Umbilical cord (tissue), 2 donors: ENCODE measurements around the gene WDR70. TPM values are rescaled to one million over a fixed set of nuclear protein-coding genes. Genes with fewer than 3 reads are reported as not detected.

Experiments
- DNase-seq: peaks from one replicate; pipeline ENCODE4 v3.0.0-alpha.2; 2015; ENCODE audit warnings: low spot score
- total RNA-seq: library from RNA; depleted of rRNA; stranded (reverse); fragments of >200 nt; gene quantifications from one replicate; pipeline ENCODE4 v1.2.3, GENCODE V29; 2014; ENCODE audit warnings: low replicate concordance; ENCODE audit not compliant: insufficient read depth

WDR70 gene
- total RNA-seq, 1 donor from 2014 or later: 17.3 TPM

DNA sequence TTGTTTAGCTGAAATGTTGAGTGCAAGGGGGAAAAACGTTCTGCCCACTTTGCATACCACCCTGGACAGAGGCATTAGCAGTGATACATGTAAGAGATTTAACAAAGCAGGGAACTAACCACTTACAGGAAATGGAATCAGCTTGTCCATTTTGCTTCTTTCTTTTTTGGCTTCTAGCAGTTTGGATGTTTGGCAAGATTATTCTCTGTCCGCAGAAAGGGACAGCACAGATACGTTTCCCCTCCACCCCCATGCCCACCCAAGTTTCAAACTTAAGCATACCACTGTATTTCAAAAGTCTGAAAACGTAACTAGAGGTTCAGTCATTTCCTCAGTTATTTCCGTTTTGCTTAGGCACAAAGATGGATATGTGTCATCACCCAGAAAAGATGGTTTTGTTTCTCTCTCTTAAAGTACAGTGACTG is 342.3 kb downstream of the WDR70 start:
- no peak for DNase-seq

DNA sequence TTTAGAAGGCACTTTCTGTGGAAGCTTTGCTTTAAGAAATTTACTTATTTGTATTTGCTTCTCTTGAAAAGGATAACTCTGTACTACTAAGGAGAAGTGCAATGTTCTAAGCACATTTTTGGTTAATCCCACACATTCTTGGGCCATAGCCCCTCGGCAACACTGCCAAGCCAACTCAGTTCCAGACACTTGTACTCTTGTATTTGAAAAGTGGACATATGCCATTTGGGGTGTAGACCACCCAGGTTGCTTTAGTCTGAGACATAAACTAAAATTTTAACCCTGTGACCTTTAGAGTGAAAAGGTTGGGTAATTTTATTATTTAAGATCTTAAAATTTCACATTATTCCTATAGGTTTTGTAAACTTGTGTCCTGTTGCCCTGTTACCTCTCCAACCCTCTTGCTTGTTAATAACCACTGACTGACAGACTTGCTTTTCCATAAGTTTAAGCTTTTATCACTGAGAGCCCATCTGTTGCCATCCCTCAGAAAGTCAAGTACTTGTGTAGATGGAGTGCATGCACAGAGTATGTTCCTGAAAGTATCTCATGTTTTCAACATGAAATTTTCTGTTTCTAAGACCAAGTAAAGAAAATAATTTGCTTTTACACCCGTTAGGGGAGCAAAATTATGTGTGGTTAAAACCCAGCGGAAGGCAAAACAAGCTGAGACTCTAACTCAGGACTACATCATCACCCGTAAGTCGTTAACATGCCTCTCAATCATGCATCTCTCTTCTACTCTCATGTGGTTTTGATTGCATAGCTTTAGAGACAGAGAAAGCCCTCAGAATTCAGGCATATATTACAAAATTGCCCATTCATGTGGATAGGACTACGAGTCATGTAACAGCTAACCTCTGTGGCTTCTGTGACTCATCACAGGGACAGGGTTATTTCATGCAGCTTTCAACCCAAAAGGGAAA is 343.4 kb downstream of the WDR70 start:
- DNase-seq: no peak

DNA sequence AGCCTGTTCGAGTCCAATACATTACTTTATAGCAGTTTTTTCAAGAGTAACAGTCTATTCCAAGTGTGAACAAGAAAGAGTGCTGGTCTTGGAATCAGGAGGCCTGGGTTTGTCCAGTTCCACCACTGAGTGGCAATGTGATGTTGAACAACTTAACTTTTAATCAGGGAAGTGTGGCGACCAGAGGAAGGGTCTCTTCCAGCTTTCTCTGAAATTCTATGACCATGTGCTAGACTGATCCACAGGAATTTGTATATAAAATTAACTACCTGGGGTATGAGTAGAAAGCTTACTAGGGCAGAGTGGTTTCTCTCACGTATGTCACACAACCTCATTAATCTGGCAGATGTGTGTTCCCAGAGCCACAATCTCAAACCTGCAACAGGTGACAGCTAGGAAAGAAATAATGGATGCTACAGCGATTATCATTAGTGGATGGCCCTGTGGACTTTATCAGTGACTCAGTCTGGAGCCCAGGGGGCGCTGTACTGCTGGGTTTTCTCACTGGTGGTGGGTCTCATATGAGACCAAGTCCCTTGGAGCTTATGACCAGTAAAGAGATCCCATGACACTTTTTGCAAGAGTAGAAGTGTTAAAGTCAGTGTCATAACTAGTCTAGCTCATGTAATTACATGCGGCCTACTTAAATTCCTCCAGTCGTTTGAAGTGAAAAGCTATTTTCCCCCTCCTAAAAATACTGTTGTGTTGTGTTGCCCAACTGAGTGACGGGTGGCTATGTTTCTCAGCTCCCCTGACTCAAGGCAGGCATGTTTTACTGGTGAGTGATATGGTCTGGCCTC is 344.2 kb downstream of the WDR70 start:
- DNase-seq: no peak

DNA sequence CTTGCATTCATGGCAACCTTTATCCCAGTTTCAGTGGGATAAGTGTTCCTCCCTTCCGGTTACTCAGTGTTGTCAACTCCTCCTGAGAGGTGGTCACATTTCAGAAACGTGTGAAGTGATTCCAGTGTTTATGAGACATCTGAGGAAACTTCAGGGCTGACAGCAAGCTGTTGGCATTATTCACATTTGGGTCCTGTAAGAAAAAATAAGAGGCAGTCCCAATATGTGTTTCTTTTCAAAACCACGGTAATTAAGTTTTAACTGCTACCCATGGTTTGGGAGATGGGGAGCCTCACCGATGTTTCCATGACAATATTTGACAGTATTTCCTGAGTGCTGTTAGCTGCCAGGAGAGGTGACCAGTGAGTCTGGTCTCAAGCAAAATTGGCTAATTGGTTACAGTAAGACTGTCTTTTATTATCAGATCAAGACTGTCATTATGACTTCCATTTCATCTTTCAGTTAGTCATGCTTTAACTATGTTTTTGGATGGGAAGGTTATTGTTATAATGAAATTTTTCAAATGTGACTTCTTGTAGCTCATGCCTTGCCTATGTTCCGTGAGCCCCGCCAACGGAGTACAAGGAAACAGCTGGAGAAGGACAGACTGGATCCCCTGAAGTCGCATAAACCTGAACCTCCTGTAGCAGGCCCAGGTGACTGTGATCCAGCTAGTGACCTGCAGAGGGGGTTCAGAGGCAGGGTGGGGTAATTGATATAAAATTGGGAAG is 345.4 kb downstream of the WDR70 start:
- no peak for DNase-seq

DNA sequence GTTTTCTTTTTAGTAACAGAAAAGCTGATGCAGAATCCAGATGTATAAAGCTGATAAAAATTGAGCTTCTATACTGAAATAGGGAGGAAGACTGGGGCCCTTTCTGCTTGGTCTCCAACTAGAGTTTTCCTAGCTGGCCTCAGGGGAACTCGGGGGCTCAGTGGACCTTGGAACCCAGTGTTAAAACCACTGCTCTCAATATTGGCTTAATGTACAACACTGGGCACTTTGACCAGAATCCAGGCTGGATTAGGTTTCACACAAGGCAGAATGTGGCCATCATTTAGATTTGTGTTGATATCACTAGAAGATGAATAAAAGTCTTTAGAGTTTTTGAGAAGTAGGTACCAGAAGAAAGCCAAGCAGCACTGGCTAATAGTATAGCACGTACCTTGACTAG is 346.1 kb downstream of the WDR70 start:
- DNase-seq: no peak

DNA sequence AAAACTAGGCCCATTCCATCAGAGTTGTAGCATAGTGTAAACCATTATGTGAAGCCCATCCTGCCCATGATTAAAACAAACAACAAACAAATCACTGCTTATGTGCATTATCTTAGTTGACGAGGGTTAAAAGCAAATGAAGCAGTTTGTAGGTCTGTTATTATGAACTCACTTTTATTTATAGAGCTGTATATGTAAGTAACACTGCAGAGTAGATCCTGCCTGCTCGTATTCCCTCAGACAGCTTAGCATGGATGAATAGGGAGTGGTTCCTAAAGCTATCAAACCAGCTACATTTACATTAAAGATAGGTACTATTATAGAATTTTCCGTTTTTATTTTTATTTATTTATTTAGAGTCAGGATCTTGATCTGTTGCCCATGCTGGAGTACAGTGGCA is 348.1 kb downstream of the WDR70 start:
- no peak for DNase-seq

DNA sequence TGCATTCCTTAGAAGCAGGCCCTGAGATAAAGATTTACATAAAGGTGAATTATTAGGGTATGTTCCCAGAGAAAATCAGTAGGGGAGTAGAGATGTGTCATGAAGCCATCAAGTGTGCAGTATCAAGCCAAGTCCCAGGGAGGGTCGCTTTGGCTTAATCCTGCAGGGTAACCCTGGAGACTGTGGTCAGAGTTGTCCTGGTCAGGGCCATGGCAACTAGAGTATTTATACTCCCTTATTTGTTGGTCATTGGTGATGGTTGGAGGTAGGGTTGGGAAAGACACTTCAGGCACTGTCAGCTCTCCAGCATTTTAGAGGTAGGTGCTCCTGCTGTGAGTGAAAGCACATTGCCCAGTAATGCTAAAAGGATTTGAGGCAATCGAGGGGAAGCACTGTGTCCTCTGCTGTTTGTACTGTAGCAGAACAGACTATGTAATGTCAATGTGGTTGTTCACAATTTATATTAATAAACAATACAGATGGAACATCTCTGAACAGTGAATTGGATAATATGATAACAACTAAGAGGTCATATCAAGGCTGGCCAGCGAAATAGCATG is 351.9 kb downstream of the WDR70 start:
- no peak for DNase-seq

DNA sequence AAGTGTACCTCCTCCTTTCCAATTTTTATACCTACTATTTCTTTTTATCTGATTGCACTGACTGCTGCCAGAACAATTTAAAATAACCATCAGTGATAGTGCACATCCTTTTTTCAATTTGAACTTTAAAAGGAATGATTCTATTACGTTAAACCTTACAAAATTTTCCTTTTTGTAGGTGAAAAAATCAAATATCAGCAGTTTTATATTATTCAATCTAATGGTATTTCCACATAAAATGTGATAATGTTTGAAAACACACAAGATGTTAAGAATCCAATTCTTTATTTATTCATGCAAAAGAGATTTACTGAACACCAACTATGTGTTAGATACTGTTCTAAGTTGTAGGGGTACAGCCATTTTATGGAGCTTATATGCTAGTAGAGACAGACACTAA is 355.0 kb downstream of the WDR70 start:
- DNase-seq: no peak

DNA sequence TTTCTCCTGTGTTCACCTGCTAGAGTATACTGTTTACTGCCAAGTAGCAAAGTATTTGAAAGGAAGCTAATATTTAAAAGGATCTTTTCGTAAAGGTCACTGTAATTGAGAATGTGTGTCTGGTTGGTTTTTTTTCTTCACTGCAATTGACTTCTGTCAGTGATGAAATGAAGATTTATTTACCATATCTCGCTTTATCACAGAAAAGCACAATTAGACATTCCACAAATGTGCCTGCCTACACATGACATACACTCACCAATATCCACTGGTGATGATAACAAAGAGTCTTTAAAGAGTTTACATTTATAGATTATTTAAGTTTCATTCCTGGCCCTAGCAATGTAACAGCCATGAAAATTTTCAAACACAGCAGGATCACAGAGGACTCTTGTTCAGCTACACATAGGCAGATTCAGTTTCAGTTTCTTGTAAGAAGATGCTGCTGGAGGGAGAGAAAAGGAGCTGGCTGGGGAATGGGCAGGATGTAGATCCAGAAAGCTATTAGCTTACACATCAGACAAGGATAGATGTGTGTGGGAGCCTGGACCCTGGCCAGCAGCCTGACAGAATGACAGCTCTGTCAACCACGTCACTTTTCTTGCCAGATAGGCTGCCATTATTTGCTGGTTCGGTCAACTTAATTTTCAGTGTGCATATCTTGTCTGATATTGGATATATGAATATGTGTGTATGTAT is 356.7 kb downstream of the WDR70 start:
- no peak for DNase-seq

DNA sequence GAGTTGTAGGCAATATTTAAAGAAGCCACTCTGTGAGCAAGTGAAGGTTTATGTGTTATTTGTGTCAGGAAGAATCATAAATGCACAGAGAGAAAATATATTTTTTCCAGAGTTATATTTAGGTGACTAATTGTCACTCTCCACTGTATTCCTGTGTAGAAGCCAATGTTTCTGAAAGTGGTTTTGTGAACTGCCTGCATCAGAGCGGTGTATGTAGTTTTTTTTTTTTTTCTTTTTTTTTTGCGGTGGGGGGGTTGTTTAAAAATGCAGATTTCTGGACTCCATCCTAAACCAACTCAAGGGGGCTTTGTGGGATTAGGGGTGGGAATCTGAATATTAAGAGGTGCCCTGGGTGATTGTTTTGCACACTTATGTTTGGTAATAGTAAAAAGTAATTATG is 357.3 kb downstream of the WDR70 start:
- no peak for DNase-seq

DNA sequence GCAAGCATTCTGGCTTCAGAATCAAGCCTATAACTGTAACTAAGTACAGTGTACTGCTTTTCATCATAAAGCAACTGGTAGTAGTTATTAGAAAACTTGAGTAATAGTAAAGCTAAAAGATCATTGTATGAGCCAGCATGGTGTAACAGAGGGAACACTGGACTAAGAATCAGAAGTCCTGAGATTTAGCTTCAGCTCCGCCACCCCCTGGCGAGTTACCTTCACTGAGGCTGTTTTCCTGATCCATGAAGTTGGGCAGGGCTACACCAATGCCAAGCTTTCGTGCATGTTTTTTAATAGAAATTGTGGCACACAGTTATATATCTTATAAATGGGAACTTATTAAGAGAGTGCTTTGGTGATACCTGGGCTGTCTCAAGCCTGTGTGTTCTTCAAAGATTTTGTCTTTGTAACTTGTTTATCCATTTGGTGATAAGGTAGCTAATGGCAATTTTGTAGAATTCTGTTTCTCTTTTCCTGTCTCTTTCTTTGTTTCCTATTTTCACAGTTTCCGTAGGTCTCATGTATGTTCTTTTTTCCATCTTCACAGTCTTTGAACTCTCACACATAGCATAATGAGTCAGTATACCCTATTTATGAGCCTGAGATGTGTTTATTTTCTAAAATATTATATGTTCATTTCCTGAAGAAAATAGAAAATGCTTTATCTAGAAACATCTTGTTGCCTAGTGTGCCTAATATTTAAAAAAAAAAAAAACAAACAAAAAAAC is 358.4 kb downstream of the WDR70 start:
- no peak for DNase-seq

DNA sequence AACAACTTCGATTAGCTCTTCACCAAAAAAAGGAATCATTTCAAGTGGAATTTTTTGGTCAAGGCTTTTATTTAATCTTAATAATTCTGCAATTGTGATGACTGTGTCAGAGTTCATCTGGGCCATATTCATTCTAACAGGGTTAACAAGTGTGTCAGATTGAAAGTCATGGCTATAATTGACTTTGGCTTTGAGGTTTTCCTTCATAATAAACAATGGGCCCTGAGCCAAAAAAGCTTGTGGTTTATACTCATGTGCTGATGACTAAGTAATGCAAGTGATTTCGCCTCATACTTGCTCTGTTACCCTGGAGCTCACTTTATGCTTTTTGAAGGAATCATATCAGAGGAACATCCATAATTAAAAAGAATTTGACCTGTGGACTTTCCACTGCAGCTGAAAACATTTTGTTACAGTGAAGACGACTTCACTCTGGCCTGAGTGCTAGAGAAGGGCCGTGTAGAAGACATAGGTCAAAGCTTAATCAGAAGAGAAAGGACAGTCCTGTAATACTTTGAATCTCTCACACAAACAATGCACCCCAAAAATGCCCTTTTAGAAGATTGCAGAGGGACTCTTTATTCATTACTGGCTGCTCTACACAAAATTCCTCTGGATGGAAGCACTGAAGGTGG is 359.1 kb downstream of the WDR70 start:
- peak; percentile 7 for DNase-seq

DNA sequence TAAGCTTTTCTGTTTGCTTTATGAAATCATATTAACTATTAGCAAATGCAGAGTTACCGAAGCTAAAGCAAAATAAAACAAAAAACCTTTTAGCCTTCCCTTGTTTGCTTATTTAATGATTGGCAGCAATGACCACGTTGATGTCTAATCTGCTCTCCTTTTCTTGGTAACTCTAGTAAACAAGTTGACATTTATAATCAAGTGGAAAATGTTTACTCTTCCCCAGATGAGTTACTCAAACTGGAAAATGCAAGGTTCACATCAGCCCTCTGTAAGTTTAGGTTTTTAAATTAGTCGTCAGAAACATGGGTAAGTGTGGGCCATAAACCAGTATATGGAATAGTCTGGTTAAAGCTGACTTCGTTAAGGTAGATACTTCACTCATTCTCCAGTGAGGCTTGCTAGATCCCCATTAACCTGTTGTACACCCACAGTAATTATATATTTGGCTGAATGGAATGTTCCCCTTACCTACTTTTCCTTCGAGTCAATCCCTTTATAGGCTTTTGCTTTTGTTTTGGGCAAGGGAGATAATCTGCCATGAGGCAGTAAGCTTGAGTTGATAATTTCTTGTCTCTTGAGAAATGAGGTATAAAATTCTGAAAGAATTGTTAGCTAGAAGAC is 359.9 kb downstream of the WDR70 start:
- DNase-seq: no peak

DNA sequence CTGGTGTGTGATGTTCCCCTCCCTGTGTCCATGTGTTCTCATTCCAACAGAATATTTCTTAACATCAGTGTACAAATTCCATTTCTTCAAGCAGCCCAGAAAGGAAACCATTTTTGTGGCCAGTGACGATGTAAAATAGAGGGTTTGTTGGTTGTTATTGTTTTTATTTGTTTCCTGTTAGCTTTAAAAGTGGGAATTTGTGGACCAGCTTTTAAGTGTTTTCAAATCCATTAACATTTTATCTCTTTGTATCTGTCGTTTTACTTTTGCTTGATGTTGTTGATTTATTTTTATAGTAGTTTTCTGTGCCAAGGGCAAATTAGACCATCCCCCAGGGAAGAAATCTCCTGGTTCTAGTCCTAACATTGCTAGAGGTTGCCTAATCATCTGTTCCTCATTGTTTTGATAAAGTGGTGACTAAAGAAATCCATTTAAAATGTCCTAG is 360.7 kb downstream of the WDR70 start:
- no peak for DNase-seq

DNA sequence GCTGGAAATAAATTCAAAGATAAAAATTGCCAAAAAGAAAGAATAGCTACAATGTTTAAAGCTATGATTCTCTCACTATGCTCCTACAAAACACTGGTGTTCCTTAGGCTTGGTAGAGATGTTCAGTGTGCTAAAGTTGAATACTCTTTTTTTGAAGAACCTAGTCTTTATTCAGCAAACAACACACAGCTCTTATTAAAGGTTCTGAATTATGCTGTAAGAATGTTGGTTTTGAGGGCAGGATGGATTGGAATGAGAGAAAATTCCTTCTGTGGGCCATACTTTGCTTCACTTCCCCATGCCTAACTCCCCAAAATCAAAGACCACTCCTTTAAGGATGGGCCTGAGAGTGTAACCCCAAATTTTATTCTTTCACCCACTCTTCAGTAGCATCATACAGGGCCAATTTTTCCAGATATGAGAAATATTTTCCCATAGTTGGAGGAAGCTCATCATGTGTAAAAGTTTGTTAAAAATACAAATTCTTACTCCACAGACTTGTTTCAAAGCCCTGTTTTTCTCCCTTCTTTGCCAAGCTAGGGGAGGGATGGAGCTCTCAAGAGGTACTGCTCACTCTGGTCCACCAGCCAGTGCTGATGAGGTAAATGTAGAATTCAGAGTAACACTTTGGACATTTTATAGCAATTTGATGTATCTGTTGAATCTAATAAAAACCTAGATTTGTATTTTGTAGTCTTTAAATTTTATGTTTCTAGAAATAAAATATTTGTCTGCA is 361.4 kb downstream of the WDR70 start:
- DNase-seq: no peak

DNA sequence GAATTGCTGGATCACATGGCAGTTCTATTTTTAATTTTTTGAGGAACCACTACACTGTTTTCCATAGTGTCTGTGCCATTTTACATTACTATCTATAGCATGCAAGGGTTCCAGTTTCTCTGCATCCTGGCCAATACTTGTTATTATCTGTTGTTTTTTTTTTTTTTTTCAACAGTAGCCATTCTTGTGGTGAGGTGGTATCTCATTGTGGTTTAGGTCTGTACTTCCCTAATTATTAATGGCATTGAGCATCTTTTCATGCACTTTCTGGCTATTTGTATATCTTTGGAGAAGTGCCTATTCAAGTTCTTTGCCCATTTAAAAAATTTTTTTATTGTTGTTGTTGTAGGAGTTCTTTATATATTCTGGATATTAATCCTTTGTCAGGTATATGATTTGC is 363.0 kb downstream of the WDR70 start:
- DNase-seq: no peak

DNA sequence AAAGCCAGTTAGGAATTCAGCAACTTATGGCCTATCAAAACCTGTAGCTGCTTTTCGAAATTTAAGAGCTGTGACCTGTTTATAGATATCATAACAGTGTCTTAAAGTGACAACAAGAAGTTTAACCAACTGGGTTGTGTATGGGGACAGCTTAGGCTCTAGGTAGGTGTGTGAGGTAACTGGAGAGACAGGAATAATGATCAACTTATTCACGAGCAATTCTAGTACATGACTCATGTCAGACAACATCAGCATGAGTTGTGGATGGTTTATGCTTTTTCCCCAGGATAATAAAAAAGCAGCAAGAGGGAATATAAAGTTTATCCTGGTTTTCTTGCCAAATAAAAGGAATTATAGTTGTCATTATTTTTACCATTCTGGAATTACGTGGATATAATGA is 372.1 kb downstream of the WDR70 start:
- no peak for DNase-seq

DNA sequence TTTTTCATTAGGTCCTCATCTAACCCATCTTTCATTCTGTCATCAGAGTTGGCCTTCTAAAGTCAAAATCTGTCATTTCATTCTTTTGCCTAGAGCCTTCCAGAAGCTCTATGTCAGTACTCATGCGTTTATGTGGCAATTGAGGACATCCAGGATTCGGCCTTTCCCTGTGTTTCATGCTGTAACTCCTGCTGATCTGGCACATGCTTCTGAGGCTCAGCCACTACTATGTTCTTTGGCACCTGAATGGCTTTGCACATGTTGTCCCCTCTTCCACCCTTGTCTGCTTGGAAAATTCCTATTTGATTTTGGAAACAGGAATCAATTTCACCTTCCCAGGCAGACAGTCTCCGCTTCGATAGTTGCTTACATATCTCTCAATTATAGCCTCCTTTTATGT is 375.9 kb downstream of the WDR70 start:
- no peak for DNase-seq

DNA sequence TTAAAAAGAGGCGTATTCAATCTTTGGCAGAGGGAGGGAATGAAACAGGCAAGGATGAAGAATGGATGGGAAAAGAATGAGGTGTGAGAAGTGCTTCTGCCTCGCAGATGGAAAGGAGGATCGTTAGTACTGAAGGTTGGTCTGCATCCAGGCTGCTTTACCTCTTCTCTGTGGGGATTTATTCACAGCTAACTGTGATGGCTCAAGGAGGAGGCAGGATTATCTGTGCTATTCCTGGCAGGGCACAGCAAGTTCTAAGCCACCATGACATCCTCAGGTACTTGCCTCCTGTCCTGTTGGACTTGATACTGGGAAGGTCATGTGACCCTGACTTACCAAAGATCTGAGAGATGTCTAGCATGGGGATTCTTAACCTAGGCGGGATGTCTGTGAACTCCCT is 376.5 kb downstream of the WDR70 start:
- DNase-seq: no peak
